Neural progenitor cell (in vitro differentiated cells): ENCODE data around the gene MRI1. TPM values are rescaled to one million over a fixed set of nuclear protein-coding genes. Genes with fewer than 3 reads are reported as not detected.
"Not testable (repeated sequence)": the region's sequence is repeated elsewhere in the genome, so short reads cannot be mapped to it uniquely, and the experiment has no call there.

Experiments used
- DNase-seq: peaks from one replicate; pipeline ENCODE4 v3.0.0-alpha.2; 2016; ENCODE audit warnings: low spot score
- H2AFZ ChIP-seq: fragments of 200-600 bp; sonication (generic); replicated peaks from 2 replicates; pipeline ENCODE4 v1.6.1; 2016; ENCODE audit warnings: antibody characterized with exemption
- H3F3A ChIP-seq: fragments of 200-600 bp; sonication (generic); 2 replicates; pipeline ENCODE4 v1.6.1; 2016; ENCODE audit warnings: antibody characterized with exemption, low read depth
- H3K27ac ChIP-seq: fragments of 200-600 bp; sonication (generic); 2 replicates; pipeline ENCODE4 v1.5.1; 2016; ENCODE audit warnings: mild to moderate bottlenecking
- H3K27me3 ChIP-seq: fragments of 200-600 bp; sonication (generic); 2 replicates; pipeline ENCODE4 v1.6.1; 2016; ENCODE audit warnings: mild to moderate bottlenecking, moderate library complexity
- H3K36me3 ChIP-seq: fragments of 200-600 bp; sonication (generic); 2 replicates; pipeline ENCODE4 v1.5.1; 2016
- H3K4me1 ChIP-seq: fragments of 200-600 bp; sonication (generic); 2 replicates; pipeline ENCODE4 v1.6.1; 2016; ENCODE audit warnings: mixed run types
- H3K4me2 ChIP-seq: fragments of 200-600 bp; sonication (generic); 2 replicates; pipeline ENCODE4 v1.6.1; 2016
- H3K4me3 ChIP-seq: fragments of 200-600 bp; sonication (generic); 2 replicates; pipeline ENCODE4 v1.5.1; 2016
- H3K79me2 ChIP-seq: fragments of 200-600 bp; sonication (generic); 2 replicates; pipeline ENCODE4 v1.6.1; 2016; ENCODE audit warnings: low read depth
- H3K9ac ChIP-seq: fragments of 200-600 bp; sonication (generic); 2 replicates; pipeline ENCODE4 v1.6.1; 2016
- H3K9me3 ChIP-seq: fragments of 200-600 bp; sonication (generic); 2 replicates; pipeline ENCODE4 v1.5.1; 2016; ENCODE audit warnings: low read depth
- H4K20me1 ChIP-seq: fragments of 200-600 bp; sonication (generic); 2 replicates; pipeline ENCODE4 v1.6.1; 2016; ENCODE audit warnings: low read depth
- H3K27ac Mint-ChIP-seq: 3 replicates; pipeline ENCODE4 v1.8.0; 2021; ENCODE audit warnings: mixed read lengths
- H3K27me3 Mint-ChIP-seq: 2 replicates; pipeline ENCODE4 v1.8.0; 2022; ENCODE audit warnings: low read depth, mild to moderate bottlenecking, inconsistent platforms, moderate library complexity, mixed read lengths; ENCODE audit not compliant: insufficient read depth
- H3K36me3 Mint-ChIP-seq: 3 replicates; pipeline ENCODE4 v1.8.0; 2021; ENCODE audit warnings: mixed read lengths
- H3K4me1 Mint-ChIP-seq: 3 replicates; pipeline ENCODE4 v1.8.0; 2021; ENCODE audit warnings: mixed read lengths
- H3K4me3 Mint-ChIP-seq: 3 replicates; pipeline ENCODE4 v1.8.0; 2021; ENCODE audit warnings: mild to moderate bottlenecking, moderate library complexity, mixed read lengths
- H3K9me3 Mint-ChIP-seq: 3 replicates; pipeline ENCODE4 v1.8.0; 2020; ENCODE audit warnings: mixed read lengths
- EZH2 ChIP-seq: fragments of 200-600 bp; sonication (generic); IDR thresholded peaks from 2 replicates; pipeline ENCODE4 v1.6.1; 2017; ENCODE audit warnings: antibody characterized with exemption, mild to moderate bottlenecking, moderate library complexity
- EZH2phosphoT487 ChIP-seq: fragments of 200-600 bp; sonication (generic); IDR thresholded peaks from 2 replicates; pipeline ENCODE4 v1.6.1; 2017; ENCODE audit warnings: antibody characterized with exemption
- total RNA-seq: library from RNA; depleted of rRNA; stranded (reverse); fragments of >200 nt; gene quantifications from 2 replicates; pipeline ENCODE4 v1.2.3, GENCODE V29; 2015; ENCODE audit warnings: low replicate concordance
- TF ChIP-seq, protein P1 (sequence below): fragments of 200-600 bp; sonication (generic); IDR thresholded peaks from 2 replicates; pipeline ENCODE4 v1.5.1; 2017; ENCODE audit warnings: antibody characterized with exemption, mild to moderate bottlenecking

MRI1 gene
- total RNA-seq, 1 donor from 2014 or later, result 6.3 TPM

DNA sequence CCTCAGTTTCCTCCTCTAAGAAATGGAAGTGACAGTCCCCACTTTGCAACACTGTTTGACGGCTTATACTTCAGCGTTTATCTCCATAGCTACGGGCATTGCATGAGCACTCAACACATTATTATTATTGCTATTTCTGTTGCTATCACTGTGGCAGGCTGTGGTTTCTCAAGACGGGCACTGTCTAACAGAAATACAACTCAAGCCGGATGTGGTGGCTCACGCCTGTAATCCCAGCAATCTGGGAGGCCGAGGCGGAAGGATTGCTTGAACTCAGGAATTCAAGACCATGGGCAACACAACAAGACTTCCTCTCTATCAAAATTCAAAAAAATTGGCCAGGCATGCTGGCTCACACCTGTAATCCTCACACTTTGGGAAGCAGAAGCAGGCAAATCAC lies 26.0 kb downstream of the MRI1 start:
- TF ChIP-seq EZH2phosphoT487 (no peak), EZH2 (no peak)
- TF ChIP-seq, protein P1, sequence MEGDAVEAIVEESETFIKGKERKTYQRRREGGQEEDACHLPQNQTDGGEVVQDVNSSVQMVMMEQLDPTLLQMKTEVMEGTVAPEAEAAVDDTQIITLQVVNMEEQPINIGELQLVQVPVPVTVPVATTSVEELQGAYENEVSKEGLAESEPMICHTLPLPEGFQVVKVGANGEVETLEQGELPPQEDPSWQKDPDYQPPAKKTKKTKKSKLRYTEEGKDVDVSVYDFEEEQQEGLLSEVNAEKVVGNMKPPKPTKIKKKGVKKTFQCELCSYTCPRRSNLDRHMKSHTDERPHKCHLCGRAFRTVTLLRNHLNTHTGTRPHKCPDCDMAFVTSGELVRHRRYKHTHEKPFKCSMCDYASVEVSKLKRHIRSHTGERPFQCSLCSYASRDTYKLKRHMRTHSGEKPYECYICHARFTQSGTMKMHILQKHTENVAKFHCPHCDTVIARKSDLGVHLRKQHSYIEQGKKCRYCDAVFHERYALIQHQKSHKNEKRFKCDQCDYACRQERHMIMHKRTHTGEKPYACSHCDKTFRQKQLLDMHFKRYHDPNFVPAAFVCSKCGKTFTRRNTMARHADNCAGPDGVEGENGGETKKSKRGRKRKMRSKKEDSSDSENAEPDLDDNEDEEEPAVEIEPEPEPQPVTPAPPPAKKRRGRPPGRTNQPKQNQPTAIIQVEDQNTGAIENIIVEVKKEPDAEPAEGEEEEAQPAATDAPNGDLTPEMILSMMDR, result no peak
- no peak overlapping the region for H3K27ac Mint-ChIP-seq
- no peak overlapping the region for H3K27ac ChIP-seq

DNA sequence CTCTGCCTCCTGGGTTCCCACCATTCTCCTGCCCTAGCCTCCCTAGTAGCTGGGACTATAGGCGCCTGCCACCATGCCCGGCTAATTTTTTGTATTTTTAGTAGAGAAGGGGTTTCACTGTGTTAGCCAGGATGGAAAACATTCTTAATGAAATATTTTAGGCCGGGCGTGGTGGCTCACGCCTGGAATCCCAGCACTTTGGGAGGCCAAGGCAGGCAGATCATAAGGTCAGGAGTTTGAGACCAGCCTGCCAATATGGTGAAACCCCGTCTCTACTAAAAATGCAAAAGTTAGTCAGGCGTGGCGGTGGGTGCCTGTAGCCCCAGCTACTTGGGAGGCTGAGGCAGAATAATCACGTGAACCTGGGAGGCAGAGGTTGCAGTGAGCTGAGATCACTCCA lies 29.0 kb downstream of the MRI1 start:
- H3K4me1 ChIP-seq, H3K27ac ChIP-seq, H3K27me3 ChIP-seq, H3K4me3 ChIP-seq, H3K4me2 ChIP-seq, DNase-seq, H3K27ac Mint-ChIP-seq, H3K9ac ChIP-seq, H2AFZ ChIP-seq, H3K36me3 ChIP-seq, H3K9me3 ChIP-seq, H3K36me3 Mint-ChIP-seq, H3K27me3 Mint-ChIP-seq, H3K9me3 Mint-ChIP-seq, H3K4me3 Mint-ChIP-seq: not testable (repeated sequence)
- H3F3A ChIP-seq, result peaks cover 16% of the 10 kb centered on the region
- H4K20me1 ChIP-seq, result peaks cover 13% of the 10 kb centered on the region
- peaks cover 16% of the 10 kb centered on the region for H3K79me2 ChIP-seq
- H3K4me1 Mint-ChIP-seq, result peaks cover 18% of the 10 kb centered on the region

More for the DNA sequence above, 26.0 kb downstream of the MRI1 start:
- no peaks in the 10 kb centered on the region for H3K36me3 ChIP-seq
- DNase-seq, result no peak
- Mint-ChIP-seq H3K36me3 (no peaks in the 10 kb centered on the region), H3K27me3 (peaks cover 5% of the 10 kb centered on the region), H3K4me1 (peaks cover 12% of the 10 kb centered on the region), H3K4me3 (no peak overlapping the region), H3K9me3 (no peaks in the 10 kb centered on the region)
- H2AFZ ChIP-seq, result no peak overlapping the region
- H3K9ac ChIP-seq, result no peak overlapping the region
- H3F3A ChIP-seq, result peaks cover 16% of the 10 kb centered on the region
- no peaks in the 10 kb centered on the region for H3K27me3 ChIP-seq
- H3K9me3 ChIP-seq, result no peaks in the 10 kb centered on the region
- no peaks in the 10 kb centered on the region for H4K20me1 ChIP-seq
- H3K79me2 ChIP-seq, result no peaks in the 10 kb centered on the region
- H3K4me1 ChIP-seq, result no peaks in the 10 kb centered on the region
- no peak overlapping the region for H3K4me2 ChIP-seq
- no peak overlapping the region for H3K4me3 ChIP-seq

- Histone ChIP-seq H3K27me3 (no peaks in the 10 kb centered on the region), H3K9me3 (no peaks in the 10 kb centered on the region), H3K27ac (no peak overlapping the region), H3K36me3 (no peaks in the 10 kb centered on the region), H3K79me2 (peaks cover 16% of the 10 kb centered on the region), H2AFZ (peak overlapping the region; percentile 6), H3K4me3 (peak overlapping the region; percentile 60), H3K4me2 (peak overlapping the region; percentile 73), H3K4me1 (no peaks in the 10 kb centered on the region), H4K20me1 (peaks cover 13% of the 10 kb centered on the region), H3K9ac (no peak overlapping the region), H3F3A (peaks cover 16% of the 10 kb centered on the region)
- no peaks in the 10 kb centered on the region for H3K9me3 Mint-ChIP-seq
- peak overlapping the region; percentile 92 for H3K4me3 Mint-ChIP-seq
- H3K27me3 Mint-ChIP-seq, result peaks cover 2% of the 10 kb centered on the region
- peaks cover 18% of the 10 kb centered on the region for H3K4me1 Mint-ChIP-seq
- no peaks in the 10 kb centered on the region for H3K36me3 Mint-ChIP-seq
- H3K27ac Mint-ChIP-seq, result peak overlapping the region; percentile 87
- TF ChIP-seq EZH2phosphoT487 (no peak), EZH2 (no peak)
- TF ChIP-seq, protein P1, result no peak
- no peak for DNase-seq
Measured at GRCh38 chr19:13794398-13794756, 30.1 kb downstream of the MRI1 start.

DNA sequence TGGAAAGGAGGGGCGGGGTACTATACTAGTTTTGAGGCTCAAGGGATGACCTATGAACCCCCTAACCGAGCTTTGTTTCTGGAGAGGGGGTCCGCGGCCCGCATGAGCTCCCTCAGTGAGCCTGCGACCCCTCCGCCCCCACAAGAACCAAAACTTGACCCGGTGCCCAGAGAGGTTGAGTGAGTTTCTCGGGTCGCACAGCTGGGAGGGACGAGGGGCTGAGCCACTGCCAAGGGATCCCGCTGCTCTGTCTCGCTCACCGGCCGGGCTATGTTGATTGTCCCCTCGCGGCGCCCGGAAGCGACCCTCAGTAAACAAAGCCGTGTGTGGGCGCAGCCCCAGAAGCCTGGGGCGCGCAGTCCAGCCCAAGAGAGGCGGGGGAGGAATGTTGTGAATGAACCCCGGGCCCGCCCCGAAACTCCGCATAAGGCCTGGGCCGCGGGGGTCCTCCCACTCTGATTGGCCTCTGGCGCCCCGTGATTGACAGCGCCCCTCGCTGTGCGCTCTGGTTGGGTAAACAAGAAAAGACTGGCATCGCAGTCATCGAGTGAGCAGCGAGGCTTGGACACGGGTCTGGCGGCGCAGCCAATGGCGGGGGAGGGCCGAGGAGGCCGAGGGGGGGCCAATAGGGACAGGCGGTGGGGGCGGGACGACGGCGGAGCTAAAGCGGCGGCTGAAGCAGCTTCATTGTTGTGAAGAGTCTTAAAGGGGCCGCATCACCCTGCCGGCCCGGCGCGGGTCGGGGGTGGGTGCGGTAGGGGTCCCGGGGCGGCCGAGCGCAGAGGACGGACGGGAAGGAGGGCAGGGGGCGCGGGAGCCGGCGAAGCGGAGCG lies 30.7 kb downstream of the MRI1 start, which contains the start of gene ZSWIM4:
ZSWIM4 (plus strand) TSS at position 687 of the 833 bp plus-strand sequence. CDS start 206 bp downstream, outside the sequence.
- Mint-ChIP-seq H3K36me3 (no peaks in the 10 kb centered on the region), H3K4me1 (peaks cover 18% of the 10 kb centered on the region), H3K27ac (peak within 1 kb of the TSS; percentile 87), H3K27me3 (peaks cover 2% of the 10 kb centered on the region), H3K4me3 (peak within 1 kb of the TSS; percentile 92), H3K9me3 (no peaks in the 10 kb centered on the region)
- Histone ChIP-seq H3K79me2 (peaks cover 16% of the 10 kb centered on the region), H3K9ac (peak within 1 kb of the TSS; percentile 59), H3K9me3 (no peaks in the 10 kb centered on the region), H3K36me3 (no peaks in the 10 kb centered on the region), H3K4me2 (peak within 1 kb of the TSS; percentile 96), H4K20me1 (peaks cover 13% of the 10 kb centered on the region), H3K27me3 (no peaks in the 10 kb centered on the region), H3K4me1 (no peaks in the 10 kb centered on the region), H3F3A (peaks cover 16% of the 10 kb centered on the region), H3K27ac (no peak within 1 kb of the TSS), H3K4me3 (peak within 1 kb of the TSS; percentile 95), H2AFZ (peak within 1 kb of the TSS; percentile 6)
- peak; percentile 100 for DNase-seq
- TF ChIP-seq EZH2phosphoT487, result no peak
- TF ChIP-seq, protein P1, result no peak
- TF ChIP-seq EZH2, result no peak
